GM21737 (cell line): ENCODE measurements around the gene DUSP22.

ENCODE experiments used
- ATAC-seq: cut with Tn5 transposase; IDR thresholded peaks from one replicate; pipeline ENCODE4 v1.9.1; 2021; ENCODE audit warnings: mild to moderate bottlenecking, moderate library complexity; ENCODE audit not compliant: unreplicated experiment

DUSP22 gene

GRCh38 chr6:349491-349921 lies 57.2 kb downstream of the DUSP22 start:
- no peak for ATAC-seq

GRCh38 chr6:350371-350770 lies 58.1 kb downstream of the DUSP22 start:
- no peak for ATAC-seq

- no peak for ATAC-seq
Measured at GRCh38 chr6:351011-351866, 59.0 kb downstream of the DUSP22 start.

GRCh38 chr6:351867-352289 lies 59.6 kb downstream of the DUSP22 start:
- no peak for ATAC-seq

GRCh38 chr6:352474-352873 lies 60.2 kb downstream of the DUSP22 start:
- no peak for ATAC-seq

GRCh38 chr6:352896-353470 lies 60.7 kb downstream of the DUSP22 start:
- ATAC-seq = no peak

GRCh38 chr6:353642-354614 lies 61.6 kb downstream of the DUSP22 start:
- no peak for ATAC-seq

GRCh38 chr6:354631-355280 lies 62.5 kb downstream of the DUSP22 start:
- ATAC-seq = no peak

GRCh38 chr6:355373-356208 lies 63.3 kb downstream of the DUSP22 start:
- ATAC-seq = no peak

GRCh38 chr6:356828-357251 lies 64.6 kb downstream of the DUSP22 start:
- peak; percentile 40 for ATAC-seq

- no peak for ATAC-seq
Measured at GRCh38 chr6:357261-357790, 65.0 kb downstream of the DUSP22 start.

- no peak for ATAC-seq
Measured at GRCh38 chr6:357791-358341, 65.6 kb downstream of the DUSP22 start.

GRCh38 chr6:358432-358831 lies 66.1 kb downstream of the DUSP22 start:
- ATAC-seq = no peak

GRCh38 chr6:358847-359246 lies 66.6 kb downstream of the DUSP22 start:
- ATAC-seq = no peak

GRCh38 chr6:359261-360035 lies 67.2 kb downstream of the DUSP22 start:
- no peak for ATAC-seq

GRCh38 chr6:360349-360748 lies 68.1 kb downstream of the DUSP22 start:
- ATAC-seq = no peak

- no peak for ATAC-seq
Measured at GRCh38 chr6:360764-361373, 68.6 kb downstream of the DUSP22 start.
